LHCN-M2 (cell line): ENCODE measurements around the gene DPP9. TPM values are rescaled to one million over a fixed set of nuclear protein-coding genes. Genes with fewer than 3 reads are reported as not detected.
A peak's percentile ranks its signal among the peaks of the same experiment; 100 is the strongest.

Source experiments
- DNase-seq: peaks from one replicate; pipeline ENCODE4 v3.0.0-alpha.2; 2012; ENCODE audit warnings: low read depth
- total RNA-seq: library from RNA; depleted of rRNA; stranded (reverse); fragments of >200 nt; gene quantifications from 2 replicates; pipeline ENCODE4 v1.2.3, GENCODE V29; 2014; rRNA removed

Gene DPP9
- total RNA-seq, 1 experiment from 2014 or later = 109 TPM

DNA sequence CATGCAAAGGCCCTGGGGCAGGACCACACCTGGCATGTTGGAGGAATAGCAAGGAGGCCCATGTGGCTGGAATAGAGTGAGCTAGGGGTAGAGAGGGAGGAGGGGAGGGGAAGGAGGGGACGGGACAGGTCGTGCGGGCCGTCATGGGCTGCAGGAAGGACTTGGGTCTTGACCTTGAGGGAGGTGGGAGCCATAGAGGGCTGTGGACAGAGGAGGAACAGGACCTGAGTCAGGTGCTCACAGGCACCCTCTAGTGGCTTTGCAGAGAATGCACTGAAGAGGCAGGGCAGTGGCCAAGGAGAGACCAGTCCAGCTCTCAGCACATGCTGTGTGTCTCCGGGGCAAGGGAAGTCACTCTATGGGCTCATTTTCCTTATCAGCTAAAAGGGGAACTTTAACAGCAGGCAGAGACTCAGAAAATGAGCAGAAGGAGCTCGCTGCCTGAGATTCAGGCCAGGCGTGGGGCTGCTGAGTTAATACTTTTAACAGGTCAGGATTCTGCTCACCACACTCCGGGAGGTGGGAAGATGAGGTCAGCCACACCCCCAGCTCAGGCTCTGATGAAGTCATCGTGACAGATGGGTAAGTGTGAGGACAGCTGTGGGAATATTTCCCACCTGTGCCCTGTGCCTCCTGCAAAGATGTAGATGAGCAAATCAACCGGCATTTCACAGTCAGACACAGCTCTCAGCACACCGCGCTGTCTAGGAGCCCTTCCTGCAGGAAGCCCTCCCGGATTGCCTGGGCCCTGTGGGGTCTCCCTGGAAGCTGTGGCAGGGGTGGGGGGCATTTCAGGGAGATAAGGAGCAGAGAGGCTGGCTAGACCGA, 90.3 kb downstream of the DPP9 start:
- DNase-seq = peak; percentile 97

Other genes with a start within 250 kb of the DPP9 start
- gene PLIN4, start 205.4 kb downstream of the DPP9 start, total RNA-seq = under 0.01 TPM in 1 of 2 replicates, not detected in the other
- gene PLIN5, start 188.6 kb downstream of the DPP9 start, total RNA-seq = 0.06 TPM in 1 of 2 replicates, not detected in the other
- gene LRG1, start 183.8 kb downstream of the DPP9 start, total RNA-seq = 0.13 TPM in 1 of 2 replicates, not detected in the other
- 9.7 and 30.7 TPM in 2 replicates for gene SEMA6B, start 164.2 kb downstream of the DPP9 start, total RNA-seq
- 9.2 and 11.4 TPM in 2 replicates for gene TNFAIP8L1, start 84.3 kb downstream of the DPP9 start, total RNA-seq
- 151 and 161 TPM in 2 replicates for gene MYDGF, start 53.5 kb downstream of the DPP9 start, total RNA-seq
- gene FEM1A, start 67.9 kb upstream of the DPP9 start, total RNA-seq = 12.7 and 13.8 TPM in 2 replicates
- gene TICAM1, start 107.9 kb upstream of the DPP9 start, total RNA-seq = 2.9 and 3.5 TPM in 2 replicates
- 333 and 379 TPM in 2 replicates for gene PLIN3, start 143.8 kb upstream of the DPP9 start, total RNA-seq
- gene ARRDC5, start 179.1 kb upstream of the DPP9 start, total RNA-seq = not detected in 2 replicates
- 122 and 132 TPM in 2 replicates for gene UHRF1, start 185.7 kb upstream of the DPP9 start, total RNA-seq
- gene KDM4B, start 245.3 kb upstream of the DPP9 start, total RNA-seq = 15.0 and 15.8 TPM in 2 replicates